ENCODE data around the gene WWOX. TPM values are rescaled to one million over a fixed set of nuclear protein-coding genes. Genes with fewer than 3 reads are reported as not detected.
"Not testable (repeated sequence)": the region's sequence is repeated elsewhere in the genome, so short reads cannot be mapped to it uniquely, and the experiment has no call there.

WWOX gene
- total RNA-seq, 1 donor from 2014 or later, result 8.9 TPM

DNA sequence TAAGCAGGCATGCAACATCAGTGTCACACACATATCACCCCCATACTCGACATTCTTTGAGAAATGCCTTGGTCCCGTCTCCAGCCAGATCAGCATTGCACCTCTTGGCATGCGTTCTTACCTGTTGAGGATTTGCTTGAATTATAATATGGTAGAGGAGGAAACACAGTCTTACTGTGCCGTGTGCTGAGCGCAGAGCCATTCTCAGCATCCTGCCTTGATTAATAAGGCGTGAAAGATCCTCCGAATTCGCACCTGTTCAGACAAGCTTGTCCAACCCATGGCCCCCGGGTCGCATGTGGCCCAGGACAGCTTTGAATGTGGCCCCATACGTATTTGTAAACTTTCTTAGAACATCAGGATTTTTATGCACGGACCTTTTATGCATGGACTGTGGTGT is 408.1 kb downstream of the WWOX start:
- intact Hi-C loops (cut with micrococcal nuclease), result no loop called here
- Histone ChIP-seq H3K36me3 (no peaks in the 10 kb centered on the region), H3K27me3 (ENCODE audit: low read depth) (no peaks in the 10 kb centered on the region), H3K27ac (replicated peaks) (no peak overlapping the region), H3K9me3 (replicated peaks) (no peaks in the 10 kb centered on the region), H3K4me3 (no peak overlapping the region), H3K4me1 (peaks cover 26% of the 10 kb centered on the region)
- TF ChIP-seq, protein P1, sequence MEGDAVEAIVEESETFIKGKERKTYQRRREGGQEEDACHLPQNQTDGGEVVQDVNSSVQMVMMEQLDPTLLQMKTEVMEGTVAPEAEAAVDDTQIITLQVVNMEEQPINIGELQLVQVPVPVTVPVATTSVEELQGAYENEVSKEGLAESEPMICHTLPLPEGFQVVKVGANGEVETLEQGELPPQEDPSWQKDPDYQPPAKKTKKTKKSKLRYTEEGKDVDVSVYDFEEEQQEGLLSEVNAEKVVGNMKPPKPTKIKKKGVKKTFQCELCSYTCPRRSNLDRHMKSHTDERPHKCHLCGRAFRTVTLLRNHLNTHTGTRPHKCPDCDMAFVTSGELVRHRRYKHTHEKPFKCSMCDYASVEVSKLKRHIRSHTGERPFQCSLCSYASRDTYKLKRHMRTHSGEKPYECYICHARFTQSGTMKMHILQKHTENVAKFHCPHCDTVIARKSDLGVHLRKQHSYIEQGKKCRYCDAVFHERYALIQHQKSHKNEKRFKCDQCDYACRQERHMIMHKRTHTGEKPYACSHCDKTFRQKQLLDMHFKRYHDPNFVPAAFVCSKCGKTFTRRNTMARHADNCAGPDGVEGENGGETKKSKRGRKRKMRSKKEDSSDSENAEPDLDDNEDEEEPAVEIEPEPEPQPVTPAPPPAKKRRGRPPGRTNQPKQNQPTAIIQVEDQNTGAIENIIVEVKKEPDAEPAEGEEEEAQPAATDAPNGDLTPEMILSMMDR (IDR thresholded peaks at IDR 0.05; ENCODE audit: borderline replicate concordance), result no peak
- no peak for DNase-seq

DNA sequence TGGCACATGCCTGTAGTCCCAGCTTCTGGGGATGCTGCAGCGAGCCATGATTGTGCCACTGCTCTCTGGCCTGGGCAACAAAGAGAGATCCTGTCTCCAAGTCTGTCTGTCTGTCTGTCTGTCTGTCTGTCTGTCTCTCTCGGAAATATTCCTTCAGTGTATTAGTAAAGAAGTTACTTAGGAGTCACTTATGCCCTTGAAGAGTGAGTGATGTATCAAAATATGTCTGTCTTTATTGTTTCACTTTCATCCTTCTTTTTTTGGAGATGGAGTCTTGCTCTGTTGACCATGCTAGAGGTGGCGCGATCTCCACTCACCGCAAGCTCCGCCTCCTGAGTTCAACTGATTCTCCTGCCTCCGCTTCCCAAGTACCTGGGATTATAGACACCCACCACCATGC is 410.5 kb downstream of the WWOX start:
- no peak for DNase-seq
- intact Hi-C loops (cut with micrococcal nuclease), result no loop called here
- H3K9me3 ChIP-seq (replicated peaks), result no peaks in the 10 kb centered on the region

DNA sequence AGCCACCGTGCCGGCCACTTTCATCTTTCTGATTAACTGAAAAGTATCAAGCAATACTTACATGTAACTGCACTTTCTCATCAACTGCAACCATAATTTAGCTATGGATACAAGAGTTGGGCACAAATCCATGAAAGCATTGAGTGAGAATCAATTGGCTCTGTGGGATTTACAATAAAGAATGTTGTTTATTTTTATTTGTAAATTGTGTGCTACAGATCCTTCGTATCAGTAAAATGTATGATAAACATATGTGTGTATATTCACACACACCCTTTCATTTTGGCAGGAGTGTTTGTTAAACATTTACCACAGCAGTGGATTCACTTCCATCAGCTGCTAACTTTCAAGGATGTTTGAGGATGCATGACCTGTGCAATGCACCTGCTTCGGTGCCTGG is 411.0 kb downstream of the WWOX start:
- DNase-seq, result no peak
- H3K36me3 ChIP-seq, result no peaks in the 10 kb centered on the region
- no peaks in the 10 kb centered on the region for H3K9me3 ChIP-seq (replicated peaks)
- intact Hi-C loops (cut with micrococcal nuclease), result no loop called here
- peaks cover 6% of the 10 kb centered on the region for H3K4me1 ChIP-seq
- H3K27ac ChIP-seq (replicated peaks), result no peak overlapping the region
- no peak overlapping the region for H3K4me3 ChIP-seq
- TF ChIP-seq, protein P1 (IDR thresholded peaks at IDR 0.05; ENCODE audit: borderline replicate concordance), result no peak
- H3K27me3 ChIP-seq (ENCODE audit: low read depth), result no peaks in the 10 kb centered on the region

More for the DNA sequence above, 410.5 kb downstream of the WWOX start:
- Histone ChIP-seq H3K4me3 (no peak overlapping the region), H3K27me3 (ENCODE audit: low read depth) (no peaks in the 10 kb centered on the region), H3K27ac (replicated peaks) (no peak overlapping the region), H3K36me3 (no peaks in the 10 kb centered on the region), H3K4me1 (peaks cover 11% of the 10 kb centered on the region)
- TF ChIP-seq, protein P1 (IDR thresholded peaks at IDR 0.05; ENCODE audit: borderline replicate concordance), result no peak

DNA sequence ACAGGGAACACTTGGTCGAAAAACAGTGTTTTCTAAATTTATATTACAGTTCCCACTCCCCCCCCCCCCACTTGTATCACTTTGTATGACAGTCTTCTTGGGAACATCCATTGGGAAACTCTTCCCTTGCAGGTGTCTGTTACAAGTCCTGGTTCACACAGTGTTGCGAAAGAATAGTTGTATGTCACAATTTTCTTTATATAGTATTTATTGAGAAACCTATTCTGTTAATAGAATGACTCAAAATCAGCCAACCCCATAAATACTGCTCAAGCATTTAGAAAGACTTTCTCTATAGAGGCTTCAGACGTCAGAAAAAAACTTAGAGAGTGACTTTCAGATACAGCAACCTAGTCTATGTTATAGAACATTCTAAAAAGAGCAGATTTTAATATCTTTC is 414.4 kb downstream of the WWOX start:
- H3K4me3 ChIP-seq, result no peak overlapping the region
- TF ChIP-seq, protein P1 (IDR thresholded peaks at IDR 0.05; ENCODE audit: borderline replicate concordance), result no peak
- H3K9me3 ChIP-seq (replicated peaks), result no peaks in the 10 kb centered on the region
- no peak for DNase-seq
- intact Hi-C loops (cut with micrococcal nuclease), result no loop called here
- no peaks in the 10 kb centered on the region for H3K4me1 ChIP-seq
- H3K36me3 ChIP-seq, result no peaks in the 10 kb centered on the region
- H3K27ac ChIP-seq (replicated peaks), result no peak overlapping the region
- no peaks in the 10 kb centered on the region for H3K27me3 ChIP-seq (ENCODE audit: low read depth)

DNA sequence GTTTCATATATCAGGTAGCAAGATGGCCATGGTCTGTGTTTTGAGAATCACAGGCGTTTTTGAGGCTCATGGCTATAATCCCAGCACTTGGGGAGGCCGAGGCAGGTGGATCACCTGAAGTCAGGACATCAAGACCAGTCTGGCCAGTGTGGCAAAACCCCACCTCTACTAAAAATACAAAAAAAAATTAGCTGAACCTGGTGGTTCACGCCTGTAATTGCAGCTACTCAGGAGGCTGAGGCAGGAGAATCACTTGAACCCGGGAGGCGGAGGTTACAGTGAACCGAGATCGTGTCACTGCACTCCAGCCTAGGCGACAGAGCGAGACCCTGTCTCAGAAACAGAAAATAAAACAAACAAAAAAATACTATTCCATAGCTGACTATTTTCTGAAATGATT is 415.4 kb downstream of the WWOX start:
- H3K27ac ChIP-seq (replicated peaks); H3K4me3 ChIP-seq; intact Hi-C loops (cut with micrococcal nuclease); H3K4me1 ChIP-seq; H3K9me3 ChIP-seq (replicated peaks); H3K36me3 ChIP-seq; DNase-seq; H3K27me3 ChIP-seq (ENCODE audit: low read depth): not testable (repeated sequence)

DNA sequence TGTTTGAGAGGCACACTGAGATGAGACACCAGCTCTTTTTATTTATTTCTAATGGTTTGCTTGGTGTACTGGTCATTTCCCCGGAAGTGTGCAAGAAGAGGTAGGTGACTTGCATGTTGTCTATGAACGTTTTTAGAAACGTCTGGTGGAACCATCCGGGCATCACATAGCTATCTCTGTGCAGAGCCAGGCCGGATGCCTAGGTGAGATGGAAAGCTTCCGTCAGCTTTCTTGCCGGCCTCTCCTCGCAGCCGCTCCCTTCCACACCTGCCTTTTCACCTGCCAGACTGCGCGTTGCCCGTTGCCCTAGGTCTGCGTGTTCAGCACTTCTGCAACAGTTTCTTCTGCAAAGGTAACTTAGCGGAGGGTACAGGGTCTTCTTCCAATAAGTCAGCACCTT is 416.0 kb downstream of the WWOX start:
- Histone ChIP-seq H3K4me3 (no peak overlapping the region), H3K36me3 (no peaks in the 10 kb centered on the region), H3K27me3 (ENCODE audit: low read depth) (no peaks in the 10 kb centered on the region), H3K27ac (replicated peaks) (no peak overlapping the region), H3K4me1 (no peaks in the 10 kb centered on the region), H3K9me3 (replicated peaks) (no peaks in the 10 kb centered on the region)
- intact Hi-C loops (cut with micrococcal nuclease), result no loop called here
- DNase-seq, result no peak
- TF ChIP-seq, protein P1 (IDR thresholded peaks at IDR 0.05; ENCODE audit: borderline replicate concordance), result no peak

All from left ventricle myocardium inferior (tissue), 1 donor.